GM19025 (cell line): ENCODE results near the gene FASTKD1.

Source experiments
- ATAC-seq: cut with Tn5 transposase; IDR thresholded peaks from one replicate; pipeline ENCODE4 v1.9.1; 2021; ENCODE audit warnings: mild to moderate bottlenecking, low read depth, moderate library complexity; ENCODE audit not compliant: unreplicated experiment

Gene FASTKD1

DNA sequence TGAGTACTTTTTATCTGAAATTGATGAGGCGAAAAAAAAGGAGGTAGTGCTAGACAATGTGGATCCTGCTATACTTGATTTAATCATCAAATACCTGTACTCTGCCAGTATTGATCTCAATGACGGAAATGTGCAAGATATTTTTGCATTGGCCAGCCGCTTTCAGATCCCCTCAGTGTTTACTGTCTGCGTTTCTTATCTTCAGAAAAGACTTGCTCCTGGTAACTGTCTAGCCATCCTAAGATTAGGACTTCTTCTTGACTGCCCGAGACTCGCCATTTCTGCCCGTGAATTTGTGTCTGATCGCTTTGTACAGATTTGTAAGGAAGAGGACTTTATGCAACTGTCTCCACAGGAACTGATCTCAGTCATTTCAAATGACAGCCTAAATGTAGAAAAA, 63.7 kb downstream of the FASTKD1 start:
- no peak for ATAC-seq

DNA sequence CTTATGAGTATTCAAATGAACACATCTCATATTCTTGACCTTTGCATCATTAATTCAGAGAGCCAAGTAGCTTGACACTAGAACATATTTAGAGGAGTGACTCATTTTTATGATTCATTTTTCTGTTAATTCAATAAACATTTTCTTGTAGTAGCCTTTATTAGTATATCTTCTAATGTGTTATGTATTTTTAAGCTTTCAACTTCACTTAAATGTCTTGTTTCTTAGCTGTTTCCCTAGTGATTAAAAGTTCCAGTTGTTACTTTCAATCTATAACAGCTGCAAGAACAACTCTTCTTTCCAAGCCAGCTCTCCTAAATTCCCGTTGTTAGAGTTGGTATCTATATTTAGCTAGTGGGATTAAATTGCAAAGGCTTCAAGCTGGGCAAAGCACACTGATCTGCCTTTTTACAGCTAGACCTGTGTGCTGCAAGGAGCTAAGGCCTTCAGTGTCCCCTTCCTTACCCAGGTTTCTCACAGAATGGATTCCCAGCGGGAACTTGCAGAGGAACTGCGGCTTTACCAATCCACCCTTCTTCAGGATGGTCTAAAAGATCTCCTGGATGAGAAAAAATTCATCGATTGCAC, 64.3 kb downstream of the FASTKD1 start, which contains the start of gene KLHL41:
Gene KLHL41 (plus strand): TSS at position 405 of the 588 bp plus-strand sequence. CDS start 77 bp downstream, at position 482.
- ATAC-seq = no peak

DNA sequence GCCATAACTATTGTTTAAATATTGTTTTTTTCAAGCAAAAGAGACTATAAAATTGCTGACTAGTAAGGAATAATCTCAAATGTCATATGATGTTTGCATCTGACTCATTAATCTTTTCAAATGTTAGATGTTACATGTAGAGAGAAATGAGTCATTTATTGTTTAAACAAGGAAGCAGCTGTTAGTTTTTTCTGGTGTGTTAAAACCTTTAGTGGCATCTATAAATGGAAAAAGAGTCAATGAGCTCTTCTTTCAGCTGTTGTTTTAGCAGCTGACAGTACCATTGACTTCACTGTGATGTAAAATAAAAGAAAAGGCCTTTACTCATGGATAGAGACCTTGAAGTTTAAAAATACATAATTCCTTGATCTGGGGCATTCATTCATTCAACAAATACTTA, 66.0 kb downstream of the FASTKD1 start:
- no peak for ATAC-seq

- ATAC-seq = no peak
Observed at GRCh38 chr2:169504651-169505050, 69.0 kb downstream of the FASTKD1 start.

GRCh38 chr2:169495310-169495928, 78.2 kb downstream of the FASTKD1 start:
- no peak for ATAC-seq

DNA sequence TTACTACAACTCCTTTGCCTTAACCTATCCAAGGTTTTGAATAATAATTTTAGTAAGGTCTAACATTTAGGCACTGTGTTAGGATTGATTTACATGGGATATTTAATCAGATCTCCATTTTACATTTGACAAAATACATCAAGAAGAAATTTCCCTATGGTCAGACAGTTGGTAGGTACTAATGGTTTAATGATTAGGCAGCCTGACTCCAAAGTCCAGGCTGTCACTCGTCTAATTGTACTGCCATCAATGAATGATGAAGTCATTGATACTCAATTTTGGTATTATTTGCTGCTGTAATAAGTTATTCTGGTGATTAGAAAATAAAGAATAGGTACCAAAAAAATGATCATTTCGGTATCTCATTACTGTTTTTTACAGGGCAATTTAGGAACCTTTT, 80.3 kb downstream of the FASTKD1 start:
- ATAC-seq = no peak

- ATAC-seq = no peak
Observed at GRCh38 chr2:169491378-169491777, 82.3 kb downstream of the FASTKD1 start.

DNA sequence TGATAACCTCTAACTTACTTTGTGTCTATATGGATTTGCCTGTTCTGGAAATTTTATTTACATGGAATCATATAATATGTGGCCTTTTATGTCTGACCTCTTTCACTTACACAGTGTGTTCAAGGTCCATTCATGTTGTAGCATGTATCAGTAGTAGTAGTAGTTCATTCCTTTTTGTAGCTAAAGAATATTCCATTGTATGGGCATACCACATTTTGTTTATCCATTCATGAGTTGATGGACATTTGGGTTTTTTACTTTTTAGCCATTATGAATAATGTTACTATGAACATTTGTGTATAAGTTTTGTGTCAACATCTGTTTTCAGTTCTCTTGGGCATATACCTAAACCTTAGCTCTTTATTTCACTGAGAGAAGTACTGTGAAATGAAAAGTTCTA, 82.8 kb downstream of the FASTKD1 start:
- ATAC-seq = no peak

GRCh38 chr2:169486487-169486886, 87.2 kb downstream of the FASTKD1 start:
- no peak for ATAC-seq

GRCh38 chr2:169485650-169486138, 88.0 kb downstream of the FASTKD1 start:
- ATAC-seq = no peak

- ATAC-seq = no peak
Observed at GRCh38 chr2:169480079-169480465, 93.6 kb downstream of the FASTKD1 start.
